H1 (cell line): ENCODE results near the gene SURF1. TPM values are rescaled to one million over a fixed set of nuclear protein-coding genes. Genes with fewer than 3 reads are reported as not detected.

Experiments used
- CBX5 ChIP-seq: fragments of 300-800, 300-1000 bp; sonication (generic); IDR thresholded peaks from 2 replicates; pipeline ENCODE4 v1.7.1; 2016; ENCODE audit warnings: antibody characterized with exemption, low read length, low read depth
- POLR2A ChIP-seq, 2 experiments: IDR thresholded peaks; 1 replicate in 1 of 2; 2 replicates in 1 of 2; pipeline ENCODE4 v1.6.1; 2011; ENCODE audit warnings: low read depth in 2 of 2, low read length in 2 of 2, mild to moderate bottlenecking in 2 of 2; ENCODE audit errors: control extremely low read depth in 1 of 2
- TAF7 ChIP-seq: optimal IDR thresholded peaks from 2 replicates; pipeline ENCODE3; 2011; ENCODE audit warnings: low read depth, mild to moderate bottlenecking, inconsistent platforms, low read length, moderate library complexity, borderline replicate concordance
- polyA plus RNA-seq, 7 experiments: library from polyadenylated mRNA; depleted of rRNA in 3 of 7; stranded (reverse) in 5 of 7; unstranded in 2 of 7; fragments of >200 nt in 5 of 7; fragments of 200-250 nt in 2 of 7; gene quantifications; 1 replicate in 5 of 7; 2 replicates in 1 of 7; 4 replicates in 1 of 7; pipeline versions ENCODE4 v1.2.1 to v1.2.3, GENCODE V29; 2011 to 2013; ENCODE audit warnings: missing spikeins in 2 of 7, mixed read lengths in 2 of 7
- total RNA-seq: library from RNA; stranded (reverse); fragmentation: NEBNext Ultra II Directional; extraction: Animal tissue kit (Norgen Biotek cat#: 25700); gene quantifications from 2 replicates; pipeline ENCODE4 v1.2.1, GENCODE V29; 2021

Gene SURF1
- total and polyA plus RNA-seq, 2 of the 8 experiments (the other 6 are each of a cell fraction or from before 2014, with no cell fraction given) = 43.1 to 44.7 TPM

DNA sequence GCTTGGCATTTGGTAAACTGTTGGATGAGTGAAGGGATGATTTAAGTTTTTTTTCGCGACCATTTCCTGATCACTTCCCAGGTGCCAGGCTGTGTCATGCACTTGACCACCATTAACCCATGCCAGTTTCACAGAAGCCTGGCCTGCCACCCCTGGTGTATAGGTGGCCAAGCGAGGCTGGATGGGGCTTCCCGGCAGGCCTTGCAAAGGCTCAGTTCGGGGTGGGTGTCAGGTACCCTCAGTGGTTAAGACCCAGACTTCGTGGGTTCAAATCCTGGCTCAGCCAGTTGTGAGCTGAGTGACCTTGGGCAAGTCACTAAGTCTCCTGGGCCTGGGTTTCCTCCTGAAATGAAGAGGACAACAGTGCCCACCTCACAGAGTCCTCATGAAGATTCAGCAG lies 10.7 kb downstream of the SURF1 start (continued):
- no peak for TF ChIP-seq CBX5
- no peak for TF ChIP-seq POLR2A (IDR thresholded peaks at IDR 0.05; ENCODE audit: control extremely low read depth in 1 of 2, low read depth in 2 of 2, low read length in 2 of 2)
- TF ChIP-seq TAF7 = no peak
- TF ChIP-seq, all 59 proteins: peak for 0
